ENCODE measurements around the gene COLGALT1.
"Not testable (repeated sequence)": the region's sequence is repeated elsewhere in the genome, so short reads cannot be mapped to it uniquely, and the experiment has no call there.

The COLGALT1 gene

GRCh38 chr19:17562561-17562960, 7.1 kb downstream of the COLGALT1 start:
- DNase-seq: no peak

DNA sequence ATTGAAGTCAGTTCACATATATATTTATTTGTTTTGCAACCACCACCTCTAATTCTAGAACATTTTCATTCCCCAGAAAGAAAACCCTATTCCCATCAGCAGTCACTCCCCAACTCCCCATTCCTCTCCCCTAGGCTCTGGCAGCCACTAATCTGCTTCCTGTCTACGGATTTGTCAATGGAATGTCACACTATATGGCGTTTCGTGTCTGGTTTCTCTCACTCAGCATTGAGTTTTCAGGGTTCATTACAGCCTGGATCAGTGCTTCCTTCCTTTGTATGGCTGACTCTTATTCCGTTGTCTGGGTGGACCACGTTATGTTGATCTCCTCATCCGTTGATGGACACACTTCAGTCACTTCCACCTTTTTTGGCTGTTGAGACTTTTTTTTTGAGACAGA, 9.3 kb downstream of the COLGALT1 start:
- no peak for DNase-seq

- no peak for DNase-seq
Measured at GRCh38 chr19:17565611-17566010, 10.2 kb downstream of the COLGALT1 start.

DNA sequence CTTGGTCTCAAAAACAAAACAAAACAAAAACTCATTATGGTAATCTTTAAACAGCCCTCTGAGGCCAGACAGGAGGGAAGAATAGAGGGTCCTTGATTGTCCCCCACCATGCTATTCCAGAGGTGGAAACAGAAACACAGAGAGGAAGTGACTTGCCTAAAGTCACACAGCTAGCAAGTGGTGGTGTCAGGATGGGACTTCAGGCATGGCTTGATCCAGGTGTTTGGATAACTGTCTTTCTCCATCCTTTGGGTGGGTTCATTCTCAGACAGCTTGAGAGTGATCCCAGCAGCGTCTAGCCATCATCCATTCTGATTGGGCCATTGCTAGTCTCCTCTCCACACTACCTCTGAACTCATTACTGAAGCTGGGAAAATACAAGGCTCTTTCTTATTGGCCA, 12.5 kb downstream of the COLGALT1 start:
- no peak for DNase-seq

DNA sequence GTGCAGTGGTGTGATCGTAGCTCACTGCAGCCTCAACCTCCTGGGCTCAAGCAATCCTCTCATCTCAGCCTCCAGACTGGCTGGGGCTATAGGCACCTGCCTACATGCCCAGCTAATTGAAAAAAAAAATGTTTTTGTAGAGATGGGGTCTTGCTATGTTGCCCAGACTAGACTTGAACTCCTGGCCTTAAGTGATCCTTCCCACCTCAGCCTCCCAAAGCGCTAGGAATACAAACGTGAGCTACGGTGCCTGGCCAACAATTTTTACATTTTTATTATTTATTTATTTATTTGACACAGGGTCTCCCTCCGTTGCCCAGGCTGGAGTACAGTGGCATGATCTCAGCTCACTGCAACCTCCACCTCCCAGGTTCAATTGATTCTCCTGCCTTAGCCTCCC, 14.8 kb downstream of the COLGALT1 start:
- not testable (repeated sequence) for DNase-seq

DNA sequence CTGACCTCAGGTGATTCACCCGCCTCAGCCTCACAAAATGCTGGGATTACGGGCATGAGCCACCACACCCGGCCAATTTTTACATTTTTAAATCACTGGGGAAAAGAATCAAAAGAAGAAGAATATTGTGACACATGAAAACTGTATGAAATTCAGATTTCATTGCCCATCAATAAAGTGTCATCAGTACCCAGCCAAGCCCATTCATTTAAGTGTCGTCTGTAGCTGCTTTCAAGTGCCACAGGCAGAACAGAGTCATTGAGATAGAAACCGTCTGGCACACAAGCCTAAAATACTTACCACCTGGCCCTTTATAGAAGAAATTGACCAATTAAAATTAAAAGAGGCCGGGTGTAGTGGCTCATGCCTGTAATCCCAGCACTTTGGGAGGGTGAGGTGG, 15.3 kb downstream of the COLGALT1 start:
- no peak for DNase-seq

DNA sequence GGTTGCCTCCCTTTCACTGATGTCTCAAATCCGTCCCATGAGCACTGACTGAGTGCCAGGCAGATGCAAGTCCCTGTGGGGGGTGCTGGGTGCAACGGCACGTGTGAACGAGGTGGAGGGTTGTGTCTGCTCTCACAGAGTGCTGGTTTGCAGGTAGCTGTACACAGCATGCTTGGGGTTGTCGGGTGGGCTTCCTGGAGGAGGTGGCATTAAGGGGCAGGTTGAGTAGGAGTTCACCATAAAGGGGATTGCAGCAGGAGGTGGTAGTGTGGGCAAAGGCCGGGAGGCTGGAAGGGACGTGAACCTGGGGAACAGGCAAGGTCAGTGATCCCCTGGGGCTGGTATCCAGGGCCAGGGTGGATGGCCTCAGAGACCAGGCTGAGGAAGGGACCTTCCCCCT, 17.2 kb downstream of the COLGALT1 start:
- DNase-seq: no peak

DNA sequence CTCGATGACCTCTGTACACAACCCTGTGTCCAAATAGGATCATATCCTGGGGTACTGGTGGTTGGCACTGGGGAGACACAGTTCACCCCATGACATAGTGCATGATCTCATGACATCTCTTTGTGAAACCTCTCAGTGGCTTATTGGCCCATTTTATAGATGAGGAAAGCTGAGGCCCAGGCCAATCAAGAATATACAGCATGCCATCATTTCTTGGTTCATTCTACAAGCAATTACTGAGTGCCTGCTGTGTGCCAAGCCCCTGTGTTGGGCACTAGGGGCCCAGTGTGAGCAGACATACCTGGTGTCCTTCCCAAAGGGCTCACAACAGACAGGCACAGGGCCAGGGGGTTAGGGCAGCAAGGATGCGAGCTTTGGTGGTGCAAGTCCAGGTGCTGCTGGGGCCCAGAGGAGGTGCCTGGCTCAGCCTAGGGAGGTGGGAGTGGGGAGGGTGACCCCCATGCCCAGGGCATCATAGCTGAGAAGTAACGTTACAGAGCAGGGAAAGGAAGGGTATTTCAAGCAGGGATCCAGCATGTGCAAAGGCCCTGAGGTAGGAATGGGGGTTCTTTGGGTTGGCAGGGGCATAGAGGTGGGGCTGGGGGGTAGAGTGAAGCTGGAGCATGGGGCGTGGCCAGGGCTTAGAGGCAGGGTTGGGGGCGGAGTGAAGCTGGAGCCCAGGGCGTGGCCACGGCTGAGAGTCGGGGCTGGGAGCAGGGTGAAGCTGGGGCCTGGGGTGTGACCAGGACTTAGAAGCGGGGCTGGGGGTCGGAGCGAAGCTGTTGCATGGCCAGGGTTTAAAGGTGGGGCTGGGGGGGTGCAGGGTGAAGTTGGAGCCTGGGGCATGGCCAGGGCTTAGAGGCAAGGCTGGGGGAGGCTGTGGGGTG, 20.7 kb downstream of the COLGALT1 start:
- DNase-seq: no peak

GRCh38 chr19:17576758-17577456, 21.5 kb downstream of the COLGALT1 start:
- DNase-seq: no peak

GRCh38 chr19:17577457-17578097, 22.1 kb downstream of the COLGALT1 start:
- no peak for DNase-seq

DNA sequence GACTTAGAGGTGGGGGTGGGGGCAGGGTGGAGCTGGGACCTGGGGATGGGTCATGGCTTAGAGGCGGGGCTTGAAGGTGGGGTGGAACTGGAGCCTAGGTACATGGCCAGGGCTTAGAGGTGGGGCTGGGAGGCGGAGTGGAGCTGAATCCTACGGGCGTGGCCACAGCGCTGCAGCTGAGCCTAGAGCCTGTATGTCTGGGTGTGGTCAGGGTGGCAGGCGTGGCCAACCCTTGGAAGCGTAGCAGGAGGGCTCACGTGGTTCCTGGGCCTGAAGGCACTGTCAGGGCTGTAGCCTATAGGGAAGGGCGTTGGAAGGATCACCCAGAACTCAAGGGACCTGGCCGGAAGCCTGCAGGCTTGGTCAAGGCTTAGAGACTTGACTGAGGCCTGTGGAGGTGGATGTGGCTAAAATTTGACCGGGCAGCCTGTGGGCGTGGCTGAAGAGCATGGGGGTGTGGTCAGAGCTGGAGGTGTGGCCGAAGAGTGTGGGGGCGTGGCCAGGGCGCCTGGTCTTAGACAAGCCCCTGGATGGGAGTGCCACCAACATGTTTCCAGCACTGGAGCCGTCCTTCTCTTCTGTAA, 24.3 kb downstream of the COLGALT1 start:
- no peak for DNase-seq

GRCh38 chr19:17580470-17581144, 25.2 kb downstream of the COLGALT1 start:
- DNase-seq: no peak

DNA sequence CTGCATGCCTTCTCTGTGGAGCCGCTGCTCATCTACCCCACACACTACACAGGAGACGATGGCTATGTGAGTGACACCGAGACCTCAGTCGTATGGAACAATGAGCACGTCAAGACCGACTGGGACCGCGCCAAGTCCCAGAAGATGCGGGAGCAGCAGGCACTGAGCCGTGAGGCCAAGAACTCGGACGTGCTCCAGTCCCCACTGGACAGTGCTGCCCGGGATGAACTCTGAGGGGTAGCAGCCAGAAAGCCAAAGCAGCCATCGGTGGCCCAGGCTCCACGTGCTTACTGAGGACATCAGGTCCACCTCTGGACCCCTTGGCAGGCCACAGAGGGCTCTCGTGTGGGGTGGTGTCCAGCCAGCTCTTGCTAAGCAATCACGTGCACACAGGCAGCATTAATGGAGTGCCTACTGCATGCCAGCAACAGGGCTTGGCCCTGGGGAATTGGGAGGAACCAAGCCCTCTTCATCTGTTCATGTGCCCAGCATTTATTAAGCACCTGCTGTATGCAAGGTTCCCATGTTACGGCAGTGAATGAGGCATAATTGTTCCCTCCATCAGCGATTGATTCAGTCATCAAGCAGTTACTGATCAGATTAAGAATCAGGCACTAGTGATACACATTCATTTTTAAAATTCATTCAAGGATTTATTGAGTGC, 25.9 kb downstream of the COLGALT1 start:
- DNase-seq: no peak

GRCh38 chr19:17582613-17583012, 27.2 kb downstream of the COLGALT1 start:
- DNase-seq: no peak

DNA sequence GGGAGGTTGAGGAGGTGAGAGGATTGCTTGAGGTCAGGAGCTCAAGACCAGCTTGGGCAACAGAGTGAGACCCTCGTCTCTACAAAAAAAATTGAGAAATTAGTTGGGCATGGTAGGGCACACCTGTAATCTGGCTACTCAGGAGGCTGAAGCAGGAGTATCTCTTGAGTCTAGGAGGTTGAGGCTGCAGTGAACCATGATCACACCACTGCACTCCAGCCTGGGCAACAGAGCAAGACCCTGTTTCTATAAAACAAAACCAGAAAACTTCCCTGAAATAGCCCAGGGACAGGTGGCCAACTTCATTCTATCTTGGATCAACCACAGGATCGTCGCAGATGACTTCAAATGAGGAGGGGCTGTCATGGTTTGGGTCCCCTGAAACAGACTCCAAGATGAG, 28.7 kb downstream of the COLGALT1 start:
- no peak for DNase-seq

GRCh38 chr19:17585395-17585794, 29.9 kb downstream of the COLGALT1 start:
- DNase-seq: not testable (repeated sequence)

DNA sequence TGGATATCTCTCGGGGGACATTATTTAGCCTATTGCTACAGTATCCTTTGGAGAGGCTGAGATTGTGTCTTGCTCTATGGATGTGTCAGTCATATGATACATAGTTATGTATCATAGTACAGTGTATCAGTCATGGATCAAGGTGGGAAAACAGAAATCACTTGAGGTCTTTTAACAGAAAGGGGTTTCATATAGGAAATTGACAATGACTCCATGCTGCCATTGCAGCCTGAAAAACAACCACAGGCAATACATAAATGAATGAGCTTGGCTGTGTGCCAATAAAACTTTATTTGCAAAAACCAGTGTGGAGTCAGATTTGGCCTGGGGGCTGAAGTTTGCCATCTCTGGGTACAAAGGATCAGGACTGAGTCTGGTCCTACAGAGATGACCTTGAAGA, 35.4 kb downstream of the COLGALT1 start:
- DNase-seq: no peak

DNA sequence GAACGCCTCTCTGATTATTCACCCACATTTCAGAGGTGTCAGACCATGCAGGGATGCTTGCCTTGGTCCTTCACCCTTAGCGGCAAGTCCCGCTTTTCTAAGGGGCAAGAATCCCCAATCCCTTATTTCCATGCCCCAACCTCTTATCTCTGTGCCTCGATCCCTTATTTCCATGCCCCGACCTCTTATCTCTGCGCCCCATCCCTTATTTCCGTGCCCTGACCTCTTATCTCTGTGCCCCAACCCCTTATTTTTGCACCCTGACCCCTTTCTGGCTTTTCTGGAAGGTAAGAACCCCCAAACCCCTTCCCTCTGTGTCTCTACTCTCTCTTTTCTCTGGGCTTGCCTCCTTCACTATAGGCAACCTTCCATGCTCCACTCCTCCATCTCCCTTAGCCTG, 38.8 kb downstream of the COLGALT1 start:
- DNase-seq: not testable (repeated sequence)

DNA sequence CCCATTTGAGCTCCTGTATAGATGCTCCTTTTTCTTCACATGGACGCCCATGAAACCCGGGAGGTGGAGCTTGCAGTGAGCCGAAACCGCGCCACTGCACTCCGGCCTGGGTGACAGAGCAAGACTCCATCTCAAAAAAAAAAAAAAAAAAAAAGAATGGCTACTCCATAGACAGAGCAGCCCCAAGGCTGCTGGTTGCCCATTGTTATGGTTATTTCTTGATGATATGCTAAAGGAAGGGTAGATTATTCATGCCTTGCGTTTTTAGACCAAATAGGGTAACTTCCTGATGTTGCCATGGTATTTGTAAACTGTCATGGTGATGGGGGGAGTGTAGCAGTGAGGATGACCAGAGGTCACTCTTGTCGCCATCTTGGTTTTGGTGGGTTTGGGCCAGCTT, 42.6 kb downstream of the COLGALT1 start:
- DNase-seq: not testable (repeated sequence)

GRCh38 chr19:17598953-17599352, 43.5 kb downstream of the COLGALT1 start:
- no peak for DNase-seq

GRCh38 chr19:17599780-17600179, 44.3 kb downstream of the COLGALT1 start:
- no peak for DNase-seq

DNA sequence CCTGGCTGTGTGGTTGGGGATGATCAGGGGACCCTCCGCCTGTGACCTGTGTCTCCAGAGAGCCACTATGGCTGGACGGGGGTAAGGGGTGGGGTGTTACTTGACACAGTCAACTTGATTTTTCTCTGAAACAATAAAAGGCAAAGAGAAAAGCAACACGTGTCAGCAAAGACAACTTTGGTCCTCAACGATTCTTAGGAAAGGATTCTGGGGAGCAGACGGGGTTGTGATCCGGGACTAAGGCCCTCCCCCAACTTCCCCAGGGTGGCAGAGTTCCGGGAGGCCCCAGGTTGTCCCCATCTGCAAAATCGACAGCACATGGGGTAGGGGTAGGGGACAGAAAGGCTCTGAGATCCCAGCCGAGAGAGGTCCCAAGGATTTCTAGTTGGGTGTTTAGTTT, 46.2 kb downstream of the COLGALT1 start:
- no peak for DNase-seq
